Inferior parietal cortex (tissue), 1 donor: ENCODE measurements around the gene CBX4.

Source experiments
- DNase-seq: peaks from one replicate; pipeline ENCODE4 v3.0.0-alpha.2; 2016; ENCODE audit errors: extremely low spot score

CBX4 gene

DNA sequence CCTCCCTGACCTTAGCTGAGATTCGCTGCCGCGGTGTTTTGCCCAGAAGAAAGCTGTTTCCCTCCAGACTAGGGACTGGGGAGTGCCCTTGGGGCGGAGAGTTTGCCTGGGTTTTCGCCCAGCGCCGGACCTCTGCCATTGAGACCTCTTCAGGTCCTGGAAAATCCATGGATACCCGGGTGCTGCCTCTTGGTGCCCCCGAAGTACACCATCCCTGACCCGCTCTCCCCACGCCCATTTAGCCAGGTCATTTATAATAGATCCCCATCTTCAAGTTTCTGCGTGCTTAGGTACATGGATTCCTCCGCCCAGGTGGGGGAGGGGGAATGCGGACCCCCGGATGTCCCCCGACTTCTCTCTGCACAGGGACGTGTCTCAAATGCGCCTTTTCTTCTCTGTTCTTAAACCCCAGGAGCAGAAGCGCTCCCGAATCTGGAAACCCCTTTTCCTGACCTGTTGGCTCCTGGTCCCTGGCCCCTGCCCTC, 27.3 kb downstream of the CBX4 start:
- DNase-seq = no peak

DNA sequence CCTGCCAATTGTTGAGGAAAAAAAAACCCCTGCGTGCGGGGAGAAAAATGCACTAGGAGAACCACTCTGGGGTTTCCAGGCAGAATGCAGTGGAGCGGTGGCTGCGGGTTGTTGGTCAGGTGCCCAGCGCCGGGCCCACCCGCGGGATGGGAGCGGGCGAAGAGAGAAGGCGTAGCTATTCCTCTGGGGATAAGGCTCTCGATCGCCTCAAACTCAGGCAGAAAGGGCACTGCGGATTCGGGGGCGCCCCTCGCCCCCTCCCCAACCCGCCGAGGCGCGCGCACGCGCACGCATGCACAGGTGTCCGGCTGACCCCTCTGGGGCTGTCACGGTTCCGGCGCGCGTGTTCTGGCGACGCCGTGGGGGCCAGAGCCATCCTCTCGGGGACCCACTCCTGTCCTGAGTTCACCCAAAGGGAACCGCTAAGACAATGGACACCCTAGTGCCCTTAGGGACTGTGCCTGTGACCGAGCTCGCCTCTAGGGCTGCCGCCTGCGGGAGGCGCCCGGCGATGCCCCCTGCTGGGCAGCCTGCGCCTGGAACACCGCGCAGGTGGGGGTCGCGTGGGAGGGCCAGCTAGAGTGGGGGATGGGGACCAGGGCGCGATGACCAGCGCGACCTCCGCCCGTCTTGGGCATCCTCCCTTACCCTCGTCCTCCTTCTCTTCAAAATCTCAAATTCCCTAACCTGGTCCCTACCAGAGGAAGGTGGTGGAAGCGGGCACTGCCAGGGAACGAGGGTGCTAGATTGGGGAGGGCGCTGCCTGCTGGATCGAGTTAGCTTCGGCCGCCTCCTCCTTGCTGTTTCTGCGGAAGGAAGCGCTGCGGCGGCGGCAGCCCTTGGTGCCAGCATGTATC, 28.0 kb downstream of the CBX4 start:
- no peak for DNase-seq

DNA sequence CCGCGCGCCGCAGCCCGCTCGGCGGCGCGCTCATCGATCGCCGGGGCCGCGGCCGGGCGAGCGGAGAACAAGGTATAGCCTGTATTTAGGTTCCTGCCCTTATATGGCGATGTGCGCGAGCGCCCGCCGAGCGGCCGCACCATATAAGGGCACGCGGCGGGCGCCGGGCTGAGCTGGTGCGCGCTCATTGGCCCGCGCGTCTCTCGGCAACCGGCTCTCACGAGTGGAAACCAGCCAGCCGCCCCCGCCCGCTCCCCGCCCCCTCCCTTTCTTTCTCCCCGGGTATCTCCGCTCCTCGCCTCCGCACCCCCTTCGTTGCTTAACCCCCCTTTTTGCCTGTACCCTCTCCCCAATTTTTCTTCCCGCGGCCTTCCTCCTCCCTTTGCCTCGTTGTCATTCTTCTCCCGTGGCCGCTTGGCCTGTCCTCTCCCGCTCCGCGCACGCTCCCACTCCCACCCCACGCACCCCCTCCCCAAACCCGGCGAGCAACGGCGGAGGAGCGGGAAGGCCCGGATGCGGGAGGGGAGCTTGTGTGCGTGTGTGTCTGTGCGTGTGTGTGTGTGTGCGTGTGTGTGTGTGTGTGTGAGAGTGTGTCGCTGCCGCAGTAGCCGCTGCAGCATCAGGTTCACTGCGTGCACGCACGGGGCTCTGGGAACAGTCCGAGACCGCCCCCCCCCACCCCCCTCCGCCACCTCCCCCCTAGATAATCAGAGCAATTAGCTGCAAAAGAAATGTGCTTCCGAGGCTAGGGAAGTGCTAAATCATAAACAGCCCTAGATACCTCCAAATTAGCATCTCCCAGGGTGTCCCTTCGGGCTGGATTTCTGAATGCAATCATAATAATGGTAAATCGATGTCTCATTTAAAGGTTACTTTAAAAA, 28.9 kb downstream of the CBX4 start:
- peak; percentile 64 for DNase-seq

DNA sequence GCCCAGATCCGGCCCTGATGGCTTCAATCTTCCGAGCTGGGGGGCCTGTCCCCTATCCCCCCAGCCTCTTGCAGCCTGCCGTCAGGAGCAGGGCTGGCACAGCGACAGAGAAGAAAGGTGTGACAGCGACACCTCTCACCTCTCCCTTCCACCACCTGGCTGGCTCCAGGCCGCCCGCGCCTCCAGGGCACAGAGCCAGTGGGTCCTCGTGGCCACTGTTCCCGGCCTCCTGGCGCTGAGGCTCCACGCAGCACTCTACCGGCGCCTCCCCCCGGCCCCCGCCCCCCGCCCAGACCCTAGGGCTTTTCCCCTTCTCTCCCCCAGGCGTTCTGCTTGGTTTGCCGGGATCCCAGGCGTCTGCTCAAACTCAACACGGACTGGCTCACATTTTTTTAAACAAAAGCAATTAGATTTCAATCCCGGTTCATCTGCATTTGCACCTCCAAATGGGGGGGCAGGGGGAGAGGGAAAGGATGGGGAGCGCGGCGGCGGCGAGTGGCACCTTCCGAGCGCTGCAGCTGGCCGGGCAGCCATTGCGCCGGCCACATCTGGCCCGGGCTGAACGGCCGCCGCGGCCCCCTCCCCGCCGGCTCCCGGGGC, 29.6 kb downstream of the CBX4 start:
- no peak for DNase-seq

DNA sequence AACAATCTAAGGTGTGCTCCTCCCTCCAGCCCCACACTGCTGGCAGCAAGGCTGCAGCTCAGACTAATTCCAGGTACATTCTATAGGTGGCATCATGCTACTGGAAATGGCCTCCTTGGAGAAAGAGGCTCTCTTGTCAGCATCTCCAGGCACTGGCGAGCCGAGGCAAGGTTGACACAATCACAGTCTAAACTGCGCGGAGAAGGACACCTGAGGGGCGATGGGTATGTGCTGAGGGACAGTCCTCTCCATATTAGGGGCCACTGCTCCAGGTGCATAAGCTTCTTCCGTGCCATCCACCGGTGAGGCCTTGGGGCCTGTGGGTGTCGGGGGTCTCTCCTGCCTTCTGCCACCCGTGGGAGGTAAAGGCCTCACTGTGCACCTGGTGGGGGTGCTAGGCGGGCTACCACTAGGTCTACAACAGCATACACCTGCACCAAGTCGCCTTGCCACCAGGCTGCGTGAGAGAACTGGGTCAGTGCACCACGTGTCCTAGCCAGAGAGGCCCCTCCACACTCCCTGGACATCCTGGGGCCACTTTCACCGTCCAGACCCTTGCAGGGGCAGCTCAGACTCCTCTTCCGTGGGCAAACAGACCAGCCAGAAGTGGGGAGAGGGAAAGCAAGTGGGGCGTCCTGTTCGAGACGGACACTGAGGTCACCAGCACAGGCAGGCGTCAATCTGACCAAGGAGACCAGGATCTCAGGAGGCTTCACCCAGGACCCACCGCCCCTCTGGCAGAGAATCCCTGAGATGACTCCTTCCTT, 30.3 kb downstream of the CBX4 start:
- DNase-seq = no peak

DNA sequence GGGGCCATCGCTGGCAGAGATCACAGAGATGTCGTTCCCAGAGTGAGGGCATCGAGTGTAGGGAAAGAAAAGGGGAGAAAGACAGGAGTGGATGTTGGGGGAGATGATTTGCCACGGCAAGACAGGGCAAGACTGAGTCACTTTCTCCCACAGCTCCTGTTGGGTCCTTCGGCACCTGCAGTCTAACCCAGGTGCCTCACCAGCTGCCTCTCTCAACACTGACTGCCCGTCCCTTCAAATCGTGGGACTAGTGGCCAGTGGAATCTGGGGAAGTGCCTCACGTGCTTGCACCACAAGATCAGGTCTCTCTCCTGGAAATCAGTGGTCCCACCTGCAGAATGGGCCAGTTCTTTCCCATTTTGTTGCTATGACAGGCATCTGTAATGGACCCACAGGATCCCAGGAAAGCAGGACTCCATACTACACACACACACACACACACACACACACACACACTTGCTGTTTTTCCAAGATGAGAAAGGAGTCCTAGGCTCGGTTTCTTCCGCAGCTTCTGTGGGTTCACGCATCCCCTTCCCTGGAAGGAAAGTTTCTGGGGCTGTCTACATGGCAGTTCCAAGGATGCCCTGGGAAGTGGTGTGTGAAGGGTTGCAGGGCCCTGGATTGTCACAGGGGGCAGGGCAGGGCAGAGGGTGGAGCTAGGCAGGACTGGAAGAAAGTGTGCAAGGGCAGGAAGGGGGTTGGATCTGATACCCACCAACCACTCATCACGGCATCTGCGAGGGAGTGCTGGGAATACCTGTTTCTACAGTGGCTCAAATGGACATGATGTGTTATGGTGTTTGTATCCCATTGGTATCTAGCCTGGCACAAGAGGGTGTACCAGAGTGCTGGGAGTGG, 32.1 kb downstream of the CBX4 start:
- no peak for DNase-seq

DNA sequence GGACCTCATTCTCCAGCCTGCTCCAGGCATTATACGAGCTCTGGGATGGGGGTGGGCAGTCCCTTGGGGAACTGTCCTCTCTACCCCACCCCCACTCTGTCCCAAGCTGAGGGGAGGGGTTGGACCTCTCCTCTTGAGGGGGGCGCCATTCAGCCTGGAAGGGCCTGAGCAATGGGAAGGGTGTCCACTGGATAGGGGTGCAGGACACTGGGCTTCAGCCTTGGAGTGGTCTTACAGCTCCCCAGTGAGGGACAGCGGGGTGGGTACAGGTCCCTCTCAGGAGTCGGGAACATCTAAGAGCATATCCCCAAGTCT, 32.8 kb downstream of the CBX4 start:
- no peak for DNase-seq

DNA sequence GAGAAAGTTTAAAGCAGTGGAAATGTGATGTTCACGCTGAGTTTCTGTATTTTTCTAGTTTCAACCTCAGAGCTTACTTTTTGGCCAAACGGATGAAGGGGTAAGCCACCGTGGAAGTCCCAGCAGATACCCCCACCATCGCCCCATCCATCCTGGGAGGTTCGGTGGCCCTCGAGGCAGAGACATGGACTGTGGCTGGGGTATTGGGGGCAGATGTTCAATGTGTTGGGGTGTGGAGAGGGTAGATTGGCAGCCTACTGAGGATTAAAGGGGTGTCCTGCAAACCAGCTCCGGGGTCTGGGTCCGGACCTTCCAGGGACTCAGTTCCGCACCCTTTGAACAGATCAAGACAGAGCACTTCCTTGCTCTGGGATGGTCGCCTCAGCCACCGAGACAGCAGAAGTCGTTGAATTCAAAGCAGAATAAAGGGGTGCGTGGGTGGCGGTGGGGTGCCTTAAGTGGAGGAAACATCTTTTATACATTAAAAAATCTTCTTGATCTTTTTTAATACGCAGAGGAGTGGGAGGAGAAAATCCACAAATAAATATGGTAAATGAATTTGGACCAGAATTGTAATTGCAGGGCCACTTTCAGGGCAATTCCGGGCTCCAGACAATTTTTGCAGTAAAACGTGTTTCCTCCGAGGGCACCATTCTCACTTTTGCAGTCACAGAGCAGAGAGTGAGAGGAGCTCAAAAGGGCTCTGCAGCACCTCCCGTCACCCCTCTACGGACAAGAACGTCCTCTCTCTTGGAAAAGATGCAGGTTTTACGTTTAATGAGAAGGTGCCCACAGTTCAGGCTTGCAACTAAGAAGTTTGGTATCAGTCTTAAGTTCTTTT, 34.2 kb downstream of the CBX4 start:
- no peak for DNase-seq

DNA sequence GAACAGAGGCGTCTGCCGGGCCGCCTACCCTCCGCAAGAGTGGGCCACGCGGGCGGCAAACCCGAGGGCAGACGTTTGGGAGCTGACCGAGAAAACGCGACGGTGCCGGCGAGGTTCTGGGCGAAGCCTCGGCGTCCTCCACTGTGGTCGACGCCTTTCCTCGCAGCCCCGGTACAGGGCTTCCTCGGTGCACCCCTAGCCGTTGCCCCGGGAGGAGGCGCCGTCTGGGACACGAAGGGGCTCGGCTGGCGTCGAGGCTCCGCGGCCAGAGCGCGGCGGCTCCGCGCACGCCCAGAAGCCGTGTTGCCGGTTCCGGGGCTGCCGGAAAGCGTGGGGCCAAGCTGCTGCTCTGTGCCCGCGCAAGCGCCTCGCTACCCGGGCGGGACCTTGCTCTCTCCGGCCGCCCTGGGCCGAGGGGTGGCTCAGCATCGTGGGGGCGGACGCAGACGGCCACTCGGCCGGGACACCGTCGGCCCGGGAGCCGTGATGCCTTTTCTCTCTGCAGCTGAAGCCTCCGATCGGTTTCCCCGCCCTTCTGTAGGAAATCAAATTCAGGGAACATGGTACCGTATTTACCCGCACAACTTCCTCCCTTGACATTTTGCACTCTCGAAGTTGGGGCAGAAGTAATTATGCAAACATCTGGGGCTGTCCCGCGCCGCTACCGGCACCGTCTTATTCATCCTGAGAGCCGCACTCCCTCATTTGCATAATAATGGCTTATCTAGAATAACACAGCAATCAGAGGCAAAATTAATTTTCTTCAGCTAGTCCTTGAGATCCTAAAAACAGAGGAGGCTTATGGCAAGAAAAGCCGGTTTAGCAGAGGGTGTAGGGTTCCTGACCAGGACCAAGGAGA, 35.0 kb downstream of the CBX4 start:
- DNase-seq = no peak

DNA sequence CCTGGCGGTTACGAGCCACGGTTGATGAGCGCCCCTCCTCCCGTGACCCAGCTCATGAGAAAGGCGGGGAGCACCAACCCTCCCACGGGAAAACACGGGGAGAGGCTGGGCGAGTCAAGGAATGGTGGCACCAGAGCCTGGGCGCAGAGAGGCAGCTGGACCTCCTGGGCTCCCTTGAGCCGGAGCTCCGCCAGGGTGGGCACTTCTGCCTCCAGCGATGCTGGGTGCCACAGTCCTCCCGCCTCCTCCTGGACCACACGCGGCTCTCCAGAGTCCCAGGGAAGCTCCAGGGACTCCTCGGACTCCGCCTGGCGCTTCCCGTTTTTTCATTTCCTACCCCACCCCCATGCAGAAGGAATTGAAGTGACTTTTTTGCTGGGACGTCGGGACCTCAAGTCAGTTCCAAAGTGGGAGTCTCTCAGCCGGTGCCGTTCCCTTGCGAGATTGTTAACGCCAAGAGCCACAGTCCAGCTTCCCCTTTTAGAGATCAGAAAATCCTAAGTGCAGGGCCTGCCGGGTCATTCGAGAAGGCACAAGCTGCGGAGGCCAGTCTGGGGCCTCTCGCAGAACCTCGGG, 35.7 kb downstream of the CBX4 start:
- no peak for DNase-seq

DNA sequence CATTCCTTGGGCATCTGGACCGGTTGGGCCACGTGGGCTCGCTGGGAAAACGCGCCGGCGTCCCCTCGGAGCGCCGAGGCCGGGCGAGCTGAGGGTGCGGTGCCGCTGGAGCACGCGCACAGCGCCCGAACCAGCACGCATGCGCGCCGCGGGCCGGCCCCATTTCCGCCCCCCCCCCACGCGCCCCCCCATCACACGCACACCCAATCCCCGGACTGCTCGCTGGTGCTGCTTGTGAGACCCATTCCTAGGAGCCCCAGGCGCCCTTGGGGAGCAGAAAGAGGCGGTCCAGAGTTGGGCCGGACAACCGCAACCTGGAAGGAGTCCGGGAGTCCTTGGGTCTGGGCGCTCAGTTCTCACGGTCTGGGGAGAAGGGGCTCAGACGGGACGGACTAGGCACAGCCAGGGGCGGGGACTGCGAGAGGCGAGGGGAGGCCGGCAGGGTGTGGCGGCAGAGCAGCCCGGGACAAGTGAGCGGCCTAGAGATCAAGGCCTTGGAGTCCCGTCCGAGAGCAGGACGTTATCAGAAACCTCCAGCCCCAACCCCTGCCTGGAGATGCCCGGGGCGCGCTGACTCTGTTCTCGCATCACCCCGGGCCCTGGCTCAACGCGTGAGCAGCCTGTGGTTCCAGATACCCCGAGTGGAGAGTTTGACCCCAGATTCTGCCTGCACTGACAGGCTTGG, 36.4 kb downstream of the CBX4 start:
- no peak for DNase-seq

DNA sequence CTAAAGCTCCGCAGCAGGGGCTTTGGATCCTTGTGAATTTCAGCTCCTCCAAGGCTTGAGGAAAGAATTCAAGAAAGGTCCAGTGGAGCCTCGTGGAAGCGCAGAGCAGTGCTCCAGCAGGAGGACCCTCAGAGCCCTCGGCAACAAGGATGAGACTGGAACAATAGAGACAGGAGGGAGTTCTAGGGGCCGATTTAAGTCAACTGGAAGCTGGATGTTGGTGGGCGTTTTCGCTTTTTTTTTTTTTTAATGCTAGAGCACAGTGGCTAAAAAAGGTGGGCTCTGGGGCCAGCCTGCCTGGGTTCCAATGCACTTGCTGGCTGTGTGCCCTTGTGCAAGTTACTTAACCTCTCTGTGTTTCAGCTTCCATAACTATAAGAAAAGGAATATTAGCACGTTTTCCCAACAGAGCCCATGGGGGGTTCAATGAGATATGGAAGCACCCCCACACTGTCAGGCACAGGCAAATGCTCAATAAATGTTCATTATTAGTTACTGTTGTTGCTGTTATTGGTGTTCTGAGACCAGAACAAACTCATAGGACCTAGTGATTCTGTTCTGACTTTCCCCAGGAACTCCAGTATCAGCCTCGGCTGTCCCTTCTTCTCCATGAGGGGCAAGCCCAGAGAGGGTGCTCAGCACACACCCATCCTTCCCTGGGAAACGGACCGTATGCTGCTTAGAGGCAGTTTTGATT, 37.1 kb downstream of the CBX4 start:
- DNase-seq = no peak

DNA sequence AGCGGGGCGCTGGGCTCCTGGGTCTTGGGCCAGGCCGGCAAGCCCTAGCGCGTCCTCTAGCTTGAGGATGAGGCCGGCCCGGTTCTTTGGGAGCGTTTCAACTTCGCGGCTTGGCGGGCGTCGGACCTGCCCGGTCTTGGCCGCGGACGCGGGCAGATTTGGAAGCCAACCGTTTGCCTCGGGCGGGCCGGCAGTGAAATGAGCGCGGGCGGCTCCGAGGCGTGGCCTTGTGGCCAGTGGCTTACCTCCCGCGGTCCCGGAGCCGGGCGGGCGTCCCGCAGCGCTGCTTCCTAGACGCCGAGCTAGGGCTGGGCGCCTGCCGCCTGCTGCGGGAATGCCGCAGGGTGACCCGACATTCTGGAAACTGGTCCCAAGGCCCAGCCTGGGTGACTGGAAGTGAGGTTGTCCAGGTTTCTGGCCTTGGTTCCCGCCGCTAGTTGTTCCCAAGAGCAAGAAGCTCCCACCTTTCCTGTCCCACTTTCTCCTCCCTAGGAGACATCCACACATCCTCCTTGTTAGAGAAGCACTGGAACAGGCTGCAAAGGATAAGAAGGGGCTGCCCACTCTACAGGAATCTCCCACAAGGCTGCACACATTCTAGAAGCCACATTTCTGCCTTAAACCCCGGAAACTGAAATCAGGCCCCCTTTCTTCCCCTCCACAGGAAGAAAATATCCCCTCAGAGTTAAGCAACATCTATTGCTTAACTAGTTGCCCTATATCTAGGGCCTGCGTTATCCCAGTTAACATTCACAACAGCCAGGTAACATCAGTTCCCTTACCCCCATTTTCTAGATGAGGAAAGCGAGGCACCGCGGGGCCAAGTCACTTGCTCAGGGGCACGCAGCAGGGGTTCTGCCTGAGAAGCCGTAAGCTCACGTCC, 37.8 kb downstream of the CBX4 start:
- DNase-seq = no peak

DNA sequence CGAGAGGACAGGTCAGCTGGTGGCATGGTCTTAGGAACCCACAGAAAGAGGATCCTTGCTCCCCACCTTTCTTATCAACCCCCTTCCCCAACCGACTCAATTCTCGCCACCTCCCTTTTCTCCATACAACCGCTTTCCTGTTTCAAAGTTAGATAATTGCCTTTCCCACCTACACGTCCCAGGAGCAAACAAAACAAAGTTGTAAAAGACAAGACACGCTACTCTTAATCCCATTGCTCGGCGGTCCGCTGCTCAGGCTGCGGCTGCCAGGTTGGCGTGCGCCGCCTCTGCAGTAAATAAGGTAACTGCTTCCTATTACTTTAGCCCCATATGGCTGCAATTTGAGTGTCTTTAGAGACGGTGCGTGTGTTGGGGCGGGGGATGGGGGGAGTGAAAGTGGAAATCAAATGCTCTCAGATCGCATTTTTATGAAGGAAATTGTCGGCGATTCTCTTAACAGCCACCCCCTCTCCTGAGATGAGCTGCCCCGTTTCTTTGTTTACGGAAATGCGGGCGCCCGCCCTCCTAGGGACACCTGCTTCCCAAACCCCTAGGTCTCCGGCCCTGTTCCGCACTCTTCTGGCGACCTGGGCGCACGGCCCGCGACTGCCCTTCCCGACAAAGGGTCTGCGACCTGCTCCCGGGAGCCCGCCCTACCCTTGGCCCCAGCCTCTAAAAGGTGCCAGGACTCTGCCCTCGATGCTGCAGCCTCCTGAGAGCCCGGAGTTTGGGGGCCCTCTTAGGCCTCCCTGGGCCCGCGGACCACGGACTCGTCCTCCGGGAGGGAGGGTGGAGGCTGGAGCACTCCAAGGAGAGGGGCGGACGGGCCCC, 38.7 kb downstream of the CBX4 start:
- no peak for DNase-seq

DNA sequence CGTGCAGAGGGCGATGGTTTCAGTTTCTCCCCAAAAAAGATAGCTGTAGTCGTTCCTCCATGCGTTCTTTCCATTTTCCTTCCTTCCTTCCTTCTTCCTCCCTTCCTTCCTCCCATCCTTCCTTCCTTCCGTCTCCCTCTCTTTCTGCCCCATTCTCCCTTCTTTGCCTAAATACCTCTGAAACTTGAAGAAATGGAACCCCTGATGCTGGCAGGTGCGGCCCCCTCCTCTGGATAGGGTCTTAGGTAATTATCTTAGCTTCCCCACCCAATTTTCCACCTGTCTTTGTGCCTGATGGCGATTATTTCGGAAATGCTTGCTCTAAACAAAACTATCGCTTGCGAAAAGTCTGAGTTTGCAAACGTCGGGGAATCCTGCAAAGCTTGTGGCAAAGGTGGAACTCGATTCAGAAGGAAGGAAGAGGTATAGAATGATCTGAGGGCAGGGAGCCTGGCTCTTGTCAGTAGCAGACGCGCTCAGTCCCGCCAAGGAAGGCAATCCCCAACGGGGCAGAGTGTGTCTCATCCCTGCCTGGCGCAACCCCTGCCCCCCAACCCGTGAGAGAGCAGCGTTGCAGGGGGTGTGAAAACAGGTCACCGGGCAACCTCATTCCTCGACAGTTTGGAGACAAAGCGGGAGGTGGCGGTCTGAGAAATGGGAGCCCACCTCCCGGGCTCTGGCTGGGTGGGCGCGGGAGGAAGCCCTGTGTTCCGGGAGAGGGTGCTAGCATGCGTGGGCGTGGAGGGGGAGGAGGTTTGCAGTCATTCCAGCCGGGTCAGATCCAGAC, 39.5 kb downstream of the CBX4 start:
- no peak for DNase-seq
